ENCODE results near the gene COL24A1.

COL24A1 gene

GRCh38 chr1:86176226-86176625, 19.7 kb upstream of the COL24A1 start:
- H3K4me3 ChIP-seq, result no peak overlapping the region
- H3K27ac ChIP-seq, result no peak overlapping the region
- TF ChIP-seq CTCF (IDR thresholded peaks at IDR 0.05), result no peak
- DNase-seq (ENCODE audit: low spot score), result no peak

GRCh38 chr1:86175756-86176155, 19.2 kb upstream of the COL24A1 start:
- no peak overlapping the region for H3K27ac ChIP-seq
- no peak overlapping the region for H3K4me3 ChIP-seq
- DNase-seq (ENCODE audit: low spot score), result no peak
- no peak for TF ChIP-seq CTCF (IDR thresholded peaks at IDR 0.05)

GRCh38 chr1:86169625-86170024, 13.1 kb upstream of the COL24A1 start:
- H3K4me3 ChIP-seq, result no peak overlapping the region
- DNase-seq (ENCODE audit: low spot score), result no peak
- no peak overlapping the region for H3K27ac ChIP-seq
- TF ChIP-seq CTCF (IDR thresholded peaks at IDR 0.05), result no peak

- no peak for TF ChIP-seq CTCF (IDR thresholded peaks at IDR 0.05)
- Histone ChIP-seq H3K27ac (no peak overlapping the region), H3K4me3 (no peak overlapping the region)
- DNase-seq (ENCODE audit: low spot score), result no peak
Measured at GRCh38 chr1:86159800-86160199, 3.2 kb upstream of the COL24A1 start.

GRCh38 chr1:86155807-86156565, 586 bp downstream of the COL24A1 start:
- H3K4me3 ChIP-seq, result peak overlapping the region; percentile 62
- TF ChIP-seq CTCF (IDR thresholded peaks at IDR 0.05), result no peak
- H3K27ac ChIP-seq, result peak overlapping the region in 1 of 2 donors; percentile 48
- DNase-seq (ENCODE audit: low spot score), result no peak

- peak overlapping the region; percentile 62 for H3K4me3 ChIP-seq
- DNase-seq (ENCODE audit: low spot score), result peak; percentile 74
- no peak for TF ChIP-seq CTCF (IDR thresholded peaks at IDR 0.05)
- no peak overlapping the region for H3K27ac ChIP-seq
Measured at GRCh38 chr1:86155051-86155806, 1.3 kb downstream of the COL24A1 start.

Data from coronary artery (tissue), 2 donors.